ENCODE measurements around the gene MPC1L.

DNA sequence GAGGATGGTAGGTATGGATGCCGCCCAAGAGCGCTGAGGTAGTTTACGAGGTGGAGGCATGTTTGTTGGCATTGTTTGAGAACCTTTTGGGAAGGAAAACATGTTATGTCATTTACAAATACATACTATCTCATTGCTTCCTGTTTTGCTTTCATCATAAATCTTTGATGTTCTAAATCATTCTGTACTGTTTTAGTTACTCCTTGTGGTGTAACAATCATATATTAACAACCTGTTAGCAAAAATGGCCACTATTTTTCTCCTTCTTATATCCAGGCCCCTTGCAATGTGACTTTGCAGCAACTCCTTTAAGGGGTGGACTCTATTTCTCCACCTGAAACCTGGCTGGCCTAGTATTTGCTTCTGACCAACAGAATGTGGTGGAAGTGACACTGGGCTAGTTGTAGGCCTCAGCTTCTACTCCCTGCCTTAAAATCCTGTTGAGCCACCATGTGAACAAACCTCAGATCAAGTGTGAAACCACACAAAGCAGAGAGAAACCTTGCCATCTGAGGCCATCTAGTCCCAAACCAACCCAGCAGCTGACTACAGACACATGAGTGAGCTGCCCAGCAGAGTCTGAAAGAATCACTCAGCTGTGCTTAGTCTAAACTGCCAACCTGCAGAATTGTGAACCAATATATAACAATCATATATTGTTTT lies 40.0 kb downstream of the MPC1L start:
- TF ChIP-seq POLR2A (IDR thresholded peaks at IDR 0.05) (no peak), EP300 (IDR thresholded peaks at IDR 0.05) (no peak)
- TF ChIP-seq, protein P1, sequence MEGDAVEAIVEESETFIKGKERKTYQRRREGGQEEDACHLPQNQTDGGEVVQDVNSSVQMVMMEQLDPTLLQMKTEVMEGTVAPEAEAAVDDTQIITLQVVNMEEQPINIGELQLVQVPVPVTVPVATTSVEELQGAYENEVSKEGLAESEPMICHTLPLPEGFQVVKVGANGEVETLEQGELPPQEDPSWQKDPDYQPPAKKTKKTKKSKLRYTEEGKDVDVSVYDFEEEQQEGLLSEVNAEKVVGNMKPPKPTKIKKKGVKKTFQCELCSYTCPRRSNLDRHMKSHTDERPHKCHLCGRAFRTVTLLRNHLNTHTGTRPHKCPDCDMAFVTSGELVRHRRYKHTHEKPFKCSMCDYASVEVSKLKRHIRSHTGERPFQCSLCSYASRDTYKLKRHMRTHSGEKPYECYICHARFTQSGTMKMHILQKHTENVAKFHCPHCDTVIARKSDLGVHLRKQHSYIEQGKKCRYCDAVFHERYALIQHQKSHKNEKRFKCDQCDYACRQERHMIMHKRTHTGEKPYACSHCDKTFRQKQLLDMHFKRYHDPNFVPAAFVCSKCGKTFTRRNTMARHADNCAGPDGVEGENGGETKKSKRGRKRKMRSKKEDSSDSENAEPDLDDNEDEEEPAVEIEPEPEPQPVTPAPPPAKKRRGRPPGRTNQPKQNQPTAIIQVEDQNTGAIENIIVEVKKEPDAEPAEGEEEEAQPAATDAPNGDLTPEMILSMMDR (IDR thresholded peaks at IDR 0.05), result no peak
